Natural killer cell (primary cell): Measurements from ENCODE around the gene BRD3. TPM values are rescaled to one million over a fixed set of nuclear protein-coding genes. Genes with fewer than 3 reads are reported as not detected.

Experiments
- ATAC-seq, 3 donors: fragments of 150-1000 bp in 2 of 3; fragments of 200-7000 bp in 1 of 3; cut with Tn5 transposase; 1 replicate in 1 of 3; 2 replicates in 2 of 3; pipeline ENCODE4 v1.10.0; 2021; ENCODE audit warnings: mild to moderate bottlenecking in 2 of 3, moderate library complexity in 2 of 3
- DNase-seq, 2 donors: peaks; one replicate each; pipeline versions ENCODE4 v3.0.0 to v3.0.0-alpha.2; 2013 to 2021; ENCODE audit warnings: mixed read lengths in 1 of 2
- H3K27ac ChIP-seq: one replicate; pipeline ENCODE4 v1.5.1; 2013; ENCODE audit warnings: mild to moderate bottlenecking, low read length
- H3K27me3 ChIP-seq: one replicate; pipeline ENCODE4 v1.6.1; 2013; ENCODE audit warnings: low read length; ENCODE audit not compliant: control insufficient read depth, insufficient read depth
- H3K36me3 ChIP-seq: one replicate; pipeline ENCODE4 v1.6.1; 2013; ENCODE audit warnings: low read length; ENCODE audit not compliant: control insufficient read depth, insufficient read depth
- H3K4me1 ChIP-seq: one replicate; pipeline ENCODE4 v1.6.1; 2013; ENCODE audit warnings: low read length; ENCODE audit not compliant: control insufficient read depth, insufficient read depth
- H3K4me3 ChIP-seq: one replicate; pipeline ENCODE4 v1.5.1; 2013; ENCODE audit warnings: low read length
- H3K9me3 ChIP-seq: one replicate; pipeline ENCODE4 v1.6.1; 2013; ENCODE audit warnings: low read length; ENCODE audit not compliant: control insufficient read depth, insufficient read depth
- H3K27ac Mint-ChIP-seq, 2 donors: one replicate each; pipeline ENCODE4 v1.8.0; 2022; ENCODE audit warnings: mild to moderate bottlenecking in 2 of 2, mixed read lengths in 2 of 2, moderate library complexity in 1 of 2
- H3K27me3 Mint-ChIP-seq, 2 donors: one replicate each; pipeline ENCODE4 v1.8.0; 2022; ENCODE audit warnings: low read depth in 2 of 2, mixed read lengths in 2 of 2
- H3K36me3 Mint-ChIP-seq: one replicate; pipeline ENCODE4 v1.8.0; 2022; ENCODE audit warnings: mixed read lengths
- H3K4me1 Mint-ChIP-seq, 2 donors: one replicate each; pipeline ENCODE4 v1.8.0; 2022; ENCODE audit warnings: mixed read lengths in 2 of 2
- H3K4me3 Mint-ChIP-seq: one replicate; pipeline ENCODE4 v1.8.0; 2022; ENCODE audit warnings: mild to moderate bottlenecking, moderate library complexity, mixed read lengths
- H3K9me3 Mint-ChIP-seq, 2 donors: one replicate each; pipeline ENCODE4 v1.8.0; 2022; ENCODE audit warnings: mixed read lengths in 2 of 2
- WGBS: methylation state at CpG from one replicate; pipeline ENCODE4 v1.1.7; 2013; ENCODE audit warnings: missing lambda C conversion rate; ENCODE audit not compliant: insufficient coverage; 5-methylcytosine and 5-hydroxymethylcytosine counted together
- intact Hi-C: fragments of 100-400 bp; cut with micrococcal nuclease; formaldehyde crosslinking; loops from one replicate; pipeline ENCODE4 v1.14.2; 2022
- total RNA-seq, 4 donors: library from RNA; stranded (reverse); fragments of 120-200 nt in 1 of 4; gene quantifications; one replicate each; pipeline versions ENCODE4 v1.2.3 to v1.2.4, GENCODE V29; 2013 to 2022
- TF ChIP-seq, protein P1 (sequence below): fragments of 200-600 bp; IDR thresholded peaks from one replicate; pipeline ENCODE4 v1.8.0; 2022; ENCODE audit warnings: antibody characterized with exemption

The BRD3 gene
- total RNA-seq, 3 donors from 2014 or later (not counting 1 experiment from before 2014, with no cell fraction given), result 52.8 to 63.0 (median 52.8) TPM

DNA sequence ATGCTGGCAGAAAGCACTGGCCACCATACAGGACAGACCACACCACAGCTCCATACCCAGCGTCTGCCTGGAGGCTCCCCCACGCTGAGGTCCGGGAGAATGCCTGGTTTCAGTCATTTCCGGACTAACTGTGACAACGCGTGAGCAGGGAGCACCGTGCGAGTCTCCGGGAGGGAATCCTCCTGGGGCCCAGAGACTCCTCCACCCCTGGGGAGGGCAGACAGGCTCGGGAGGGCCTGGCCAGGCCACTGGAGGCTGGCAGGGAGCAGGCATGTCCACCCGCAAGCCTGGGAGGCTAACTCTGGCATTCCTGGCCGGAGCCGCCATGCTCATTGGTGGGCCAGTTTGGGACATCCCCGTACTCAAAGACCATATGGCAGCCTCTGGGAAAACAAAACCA, 36.0 kb downstream of the BRD3 start:
- ATAC-seq, result no peak
- no peaks in the 10 kb centered on the region for H3K9me3 Mint-ChIP-seq
- H3K36me3 ChIP-seq, result peaks cover 34% of the 10 kb centered on the region
- H3K27me3 Mint-ChIP-seq, result no peaks in the 10 kb centered on the region
- H3K36me3 Mint-ChIP-seq, result peaks cover 6% of the 10 kb centered on the region
- H3K4me3 ChIP-seq, result no peak overlapping the region
- TF ChIP-seq, protein P1, sequence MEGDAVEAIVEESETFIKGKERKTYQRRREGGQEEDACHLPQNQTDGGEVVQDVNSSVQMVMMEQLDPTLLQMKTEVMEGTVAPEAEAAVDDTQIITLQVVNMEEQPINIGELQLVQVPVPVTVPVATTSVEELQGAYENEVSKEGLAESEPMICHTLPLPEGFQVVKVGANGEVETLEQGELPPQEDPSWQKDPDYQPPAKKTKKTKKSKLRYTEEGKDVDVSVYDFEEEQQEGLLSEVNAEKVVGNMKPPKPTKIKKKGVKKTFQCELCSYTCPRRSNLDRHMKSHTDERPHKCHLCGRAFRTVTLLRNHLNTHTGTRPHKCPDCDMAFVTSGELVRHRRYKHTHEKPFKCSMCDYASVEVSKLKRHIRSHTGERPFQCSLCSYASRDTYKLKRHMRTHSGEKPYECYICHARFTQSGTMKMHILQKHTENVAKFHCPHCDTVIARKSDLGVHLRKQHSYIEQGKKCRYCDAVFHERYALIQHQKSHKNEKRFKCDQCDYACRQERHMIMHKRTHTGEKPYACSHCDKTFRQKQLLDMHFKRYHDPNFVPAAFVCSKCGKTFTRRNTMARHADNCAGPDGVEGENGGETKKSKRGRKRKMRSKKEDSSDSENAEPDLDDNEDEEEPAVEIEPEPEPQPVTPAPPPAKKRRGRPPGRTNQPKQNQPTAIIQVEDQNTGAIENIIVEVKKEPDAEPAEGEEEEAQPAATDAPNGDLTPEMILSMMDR, result no peak
- no peaks in the 10 kb centered on the region for H3K9me3 ChIP-seq
- WGBS, result 94% methylated on average over 13 of the region's 14 CpGs
- H3K4me1 ChIP-seq, result no peaks in the 10 kb centered on the region
- H3K4me1 Mint-ChIP-seq, result peaks cover 0 to 4% of the 10 kb centered on the region in 2 donors
- H3K27me3 ChIP-seq, result no peaks in the 10 kb centered on the region
- no peak overlapping the region for H3K4me3 Mint-ChIP-seq
- no peak overlapping the region for H3K27ac ChIP-seq
- intact Hi-C loops, result no loop called here
- no peak overlapping the region for H3K27ac Mint-ChIP-seq
- DNase-seq, result no peak

DNA sequence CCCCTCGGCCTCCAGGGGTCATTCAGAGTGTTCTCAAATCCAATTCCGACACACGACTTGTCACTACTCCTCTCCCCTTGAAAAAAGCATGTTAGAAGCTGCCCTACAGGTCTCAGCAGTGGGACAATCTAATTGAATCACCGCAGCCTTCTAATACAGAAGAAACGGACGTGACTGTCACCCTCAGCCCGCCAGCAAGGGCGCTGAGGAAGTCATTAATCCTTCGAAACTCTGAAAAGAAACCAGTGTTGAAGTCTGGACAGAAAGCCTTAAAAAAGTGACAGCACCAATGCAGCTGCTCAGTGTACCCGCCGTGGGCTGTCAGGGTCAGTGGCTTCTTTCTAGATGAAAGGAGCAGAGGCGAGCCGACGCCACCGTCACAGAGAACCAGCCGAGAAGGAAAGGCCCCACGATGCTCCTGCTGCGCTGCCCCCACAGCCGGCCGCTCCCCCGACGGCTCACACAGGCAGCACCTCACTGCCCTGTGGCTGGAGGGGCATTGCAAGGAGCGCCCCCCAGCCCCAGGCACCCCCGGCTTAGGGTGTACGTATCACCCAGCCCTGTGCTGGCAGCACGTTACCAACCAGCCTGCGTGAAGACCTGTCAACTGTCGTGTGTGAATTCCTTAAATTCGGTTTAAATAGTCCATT, 36.9 kb downstream of the BRD3 start:
- Mint-ChIP-seq H3K27me3 (no peaks in the 10 kb centered on the region), H3K4me1 (peaks cover 2 to 4% of the 10 kb centered on the region in 2 donors), H3K9me3 (no peaks in the 10 kb centered on the region), H3K4me3 (no peak overlapping the region), H3K36me3 (peaks cover 6% of the 10 kb centered on the region), H3K27ac (no peak overlapping the region)
- DNase-seq (no peak), ATAC-seq (no peak)
- no peak overlapping the region for H3K4me3 ChIP-seq
- TF ChIP-seq, protein P1, result no peak
- H3K27me3 ChIP-seq, result no peaks in the 10 kb centered on the region
- WGBS, result 93% methylated on average over 29 of the region's 29 CpGs
- peaks cover 5% of the 10 kb centered on the region for H3K4me1 ChIP-seq
- H3K9me3 ChIP-seq, result no peaks in the 10 kb centered on the region
- intact Hi-C loops, result no loop called here
- H3K36me3 ChIP-seq, result peaks cover 28% of the 10 kb centered on the region
- no peak overlapping the region for H3K27ac ChIP-seq

DNA sequence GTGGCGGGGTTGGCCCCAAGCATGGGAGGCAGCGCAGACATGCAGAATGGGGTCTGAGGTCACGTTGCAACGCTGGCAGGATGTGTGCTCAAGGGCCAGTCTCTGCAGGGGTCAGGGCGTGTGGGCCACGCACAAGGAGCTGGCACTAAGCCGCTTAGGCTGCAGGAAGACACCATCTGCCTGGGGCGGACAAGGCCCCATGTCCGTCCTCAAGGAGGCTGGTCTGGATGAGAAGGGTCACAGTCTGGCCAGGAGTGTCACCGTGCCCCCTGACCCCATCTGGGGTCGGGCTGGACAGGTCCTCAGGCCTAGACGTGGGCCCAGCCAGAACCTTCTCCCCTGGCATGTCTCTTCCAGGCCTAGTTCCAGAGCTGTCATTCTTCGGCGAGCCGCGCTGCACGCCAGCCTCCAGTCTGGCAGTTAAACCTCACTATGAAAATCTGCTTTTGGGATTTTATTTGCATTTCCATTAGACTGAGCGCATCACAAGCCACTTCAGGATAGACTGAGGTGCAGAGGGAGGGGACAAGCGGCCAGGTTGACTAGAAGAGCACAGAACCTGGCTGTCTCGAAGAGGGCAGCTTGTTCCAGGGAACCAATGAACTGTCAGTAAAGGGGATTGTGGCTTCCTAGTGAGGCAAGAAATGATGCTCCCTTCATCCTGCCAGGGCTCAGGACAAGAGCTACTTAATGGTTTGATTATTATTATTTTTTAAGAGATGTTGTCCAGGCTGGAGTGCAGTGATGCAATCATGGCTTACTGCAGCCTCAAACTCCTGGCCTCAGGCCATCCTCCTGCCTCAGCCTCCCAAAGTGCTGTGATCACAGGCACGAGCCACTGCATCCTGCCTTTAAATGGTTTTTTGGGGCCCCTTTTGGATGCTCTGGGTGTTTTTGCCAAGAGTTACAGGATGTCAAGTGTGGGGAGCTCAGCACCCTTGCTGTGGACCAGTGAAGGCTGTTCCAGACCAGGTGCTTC, 38.3 kb downstream of the BRD3 start:
- Histone ChIP-seq H3K9me3 (no peaks in the 10 kb centered on the region), H3K4me3 (no peak overlapping the region), H3K27me3 (no peaks in the 10 kb centered on the region), H3K27ac (no peak overlapping the region), H3K36me3 (peaks cover 15% of the 10 kb centered on the region), H3K4me1 (peaks cover 14% of the 10 kb centered on the region)
- no peak for ATAC-seq
- Mint-ChIP-seq H3K4me3 (no peak overlapping the region), H3K4me1 (peaks cover 7 to 13% of the 10 kb centered on the region in 2 donors), H3K36me3 (peaks cover 6% of the 10 kb centered on the region), H3K27me3 (no peaks in the 10 kb centered on the region), H3K27ac (no peak overlapping the region), H3K9me3 (no peaks in the 10 kb centered on the region)
- intact Hi-C loops, result no loop called here
- WGBS, result 93% methylated on average over 21 of the region's 21 CpGs
- no peak for DNase-seq
- TF ChIP-seq, protein P1, result no peak
